SK-N-SH (cell line): ENCODE data around the gene FFAR2. TPM values are rescaled to one million over a fixed set of nuclear protein-coding genes. Genes with fewer than 3 reads are reported as not detected.

Experiments
- CTCF ChIA-PET: fragments of 300-600, 350-600 bp; formaldehyde crosslinking; extraction: SDS; loops from one replicate; lab custom pipeline; 2021; lab: Yijun Ruan, JAX
- POLR2A ChIA-PET: fragments of 350-600 bp; sonication (Branson Sonifier 250); formaldehyde crosslinking; extraction: SDS; loops from one replicate; lab custom pipeline; 2020; ENCODE audit warnings: antibody characterized with exemption, inconsistent platforms; lab: Yijun Ruan, JAX
- DNase-seq: peaks from one replicate; pipeline ENCODE4 v3.0.0; 2012
- H2AFZ ChIP-seq: fragments of 200-600 bp; sonication (generic); 2 replicates; pipeline ENCODE4 v1.8.1; 2016; ENCODE audit warnings: antibody characterized with exemption, mild to moderate bottlenecking, low read depth
- H3F3A ChIP-seq: fragments of 200-600 bp; sonication (generic); replicated peaks from 2 replicates; pipeline ENCODE3; 2016; ENCODE audit warnings: antibody characterized with exemption, mild to moderate bottlenecking; ENCODE audit not compliant: insufficient read depth
- H3K27ac ChIP-seq, 2 experiments: fragments of 200-500 bp in 1 of 2; fragments of 200-600 bp in 1 of 2; sonication (Bioruptor generic) in 1 of 2; sonication (generic), shearing (Covaris generic) in 1 of 2; 2 replicates each; pipeline versions ENCODE4 v1.5.1 to v1.6.1; 2014 to 2016; ENCODE audit warnings: low read depth in 2 of 2, inconsistent platforms in 1 of 2, low read length in 1 of 2, mild to moderate bottlenecking in 1 of 2, mixed read lengths in 1 of 2
- H3K27me3 ChIP-seq: fragments of 200-600 bp; sonication (generic), shearing (Covaris generic); 2 replicates; pipeline ENCODE4 v1.6.1; 2016; ENCODE audit warnings: mixed run types; ENCODE audit not compliant: insufficient read depth
- H3K36me3 ChIP-seq, 2 experiments: fragments of 200-500 bp in 1 of 2; fragments of 200-600 bp in 1 of 2; sonication (Bioruptor generic) in 1 of 2; sonication (generic) in 1 of 2; replicated peaks in 1 of 2; 2 replicates each; pipeline versions ENCODE3 to v1.5.1; 2014 to 2016; ENCODE audit warnings: low read length in 1 of 2, mild to moderate bottlenecking in 1 of 2; ENCODE audit not compliant: insufficient read depth in 2 of 2, control insufficient read depth in 1 of 2
- H3K4me1 ChIP-seq, 2 experiments: fragments of 200-500 bp in 1 of 2; fragments of 200-600 bp in 1 of 2; sonication (Bioruptor generic) in 1 of 2; sonication (generic), shearing (Covaris generic) in 1 of 2; 2 replicates each; pipeline versions ENCODE4 v1.5.1 to v1.6.1; 2014 to 2016; ENCODE audit warnings: low read depth in 1 of 2, low read length in 1 of 2, mixed run types in 1 of 2; ENCODE audit not compliant: insufficient read depth in 2 of 2, control insufficient read depth in 1 of 2
- H3K4me2 ChIP-seq: fragments of 200-600 bp; sonication (generic), shearing (Covaris generic); 2 replicates; pipeline ENCODE4 v1.6.1; 2017; ENCODE audit warnings: mixed run types
- H3K4me3 ChIP-seq, 2 experiments: fragments of 200-500 bp in 1 of 2; fragments of 200-600 bp in 1 of 2; sonication (Bioruptor generic) in 1 of 2; sonication (generic), shearing (Covaris generic) in 1 of 2; 2 replicates each; pipeline versions ENCODE4 v1.5.1 to v1.8.1; 2014 to 2016; ENCODE audit warnings: low read depth in 2 of 2, inconsistent platforms in 1 of 2, low read length in 1 of 2, mild to moderate bottlenecking in 1 of 2, mixed read lengths in 1 of 2, moderate library complexity in 1 of 2
- H3K79me2 ChIP-seq: fragments of 200-600 bp; sonication (generic); 2 replicates; pipeline ENCODE4 v1.8.1; 2017; ENCODE audit warnings: mild to moderate bottlenecking; ENCODE audit not compliant: insufficient read depth
- H3K9ac ChIP-seq: fragments of 200-600 bp; sonication (generic); 2 replicates; pipeline ENCODE4 v1.6.1; 2017; ENCODE audit warnings: mixed run types
- H3K9me2 ChIP-seq: fragments of 200-600 bp; sonication (generic); 2 replicates; pipeline ENCODE4 v1.6.1; 2017; ENCODE audit warnings: mixed run types
- H3K9me3 ChIP-seq: fragments of 200-600 bp; sonication (generic); 2 replicates; pipeline ENCODE4 v1.6.1; 2017; ENCODE audit warnings: mixed run types, mild to moderate bottlenecking, moderate library complexity
- H4K20me1 ChIP-seq: fragments of 200-600 bp; sonication (generic); 2 replicates; pipeline ENCODE4 v1.6.1; 2017; ENCODE audit warnings: mild to moderate bottlenecking, mixed run types; ENCODE audit not compliant: insufficient read depth
- CTCF ChIP-seq: fragments of 200-600 bp; sonication (generic); IDR thresholded peaks from 2 replicates; pipeline ENCODE4 v1.6.1; 2017; ENCODE audit warnings: antibody characterized with exemption, mild to moderate bottlenecking, moderate library complexity
- ELF1 ChIP-seq: IDR thresholded peaks from 2 replicates; pipeline ENCODE4 v1.4.0; 2012
- EP300 ChIP-seq, 2 experiments: IDR thresholded peaks; 2 replicates each; pipeline versions ENCODE4 v1.4.0 to v1.6.1; 2012; ENCODE audit warnings: borderline replicate concordance in 1 of 2, low read depth in 1 of 2, low read length in 1 of 2
- EZH2phosphoT487 ChIP-seq: fragments of 200-600 bp; sonication (generic); IDR thresholded peaks from 2 replicates; pipeline ENCODE4 v1.6.1; 2017; ENCODE audit warnings: low read depth, mixed run types, mild to moderate bottlenecking, antibody characterized with exemption, moderate library complexity, borderline replicate concordance
- POLR2AphosphoS5 ChIP-seq: IDR thresholded peaks from 2 replicates; pipeline ENCODE4 v1.6.1; 2012; ENCODE audit warnings: low read depth, low read length
- RAD21 ChIP-seq: IDR thresholded peaks from 2 replicates; pipeline ENCODE4 v1.6.1; 2012; ENCODE audit warnings: mild to moderate bottlenecking, low read length
- RCOR1 ChIP-seq: fragments of 150-350 bp; IDR thresholded peaks from 2 replicates; pipeline ENCODE4 v1.6.1; 2017; ENCODE audit warnings: antibody characterized with exemption, low read length
- REST ChIP-seq: IDR thresholded peaks from 2 replicates; pipeline ENCODE4 v1.6.1; 2012; ENCODE audit warnings: mild to moderate bottlenecking, low read depth, low read length, moderate library complexity
- RXRA ChIP-seq: IDR thresholded peaks from 2 replicates; pipeline ENCODE4 v1.4.0; 2012; ENCODE audit warnings: low read depth, mild to moderate bottlenecking, borderline replicate concordance
- USF2 ChIP-seq: fragments of 150-350 bp; IDR thresholded peaks from 2 replicates; pipeline ENCODE4 v1.6.1; 2017; ENCODE audit warnings: antibody characterized with exemption, low read length, low read depth, borderline replicate concordance
- YY1 ChIP-seq: IDR thresholded peaks from 2 replicates; pipeline ENCODE4 v1.4.0; 2012; ENCODE audit warnings: low read depth, mild to moderate bottlenecking
- WGBS: methylation state at CpG from one replicate; pipeline ENCODE4 v1.1.6; 2017; ENCODE audit warnings: low lambda C conversion rate; 5-methylcytosine and 5-hydroxymethylcytosine counted together
- polyA plus RNA-seq, 3 experiments: library from polyadenylated mRNA; depleted of rRNA; stranded (reverse); fragments of >200 nt; gene quantifications; 2 replicates each; pipeline ENCODE4 v1.2.3, GENCODE V29; 2012

The FFAR2 gene
- polyA plus RNA-seq, 1 of the 3 experiments (the other 2 are of a cell fraction) = not detected

GRCh38 chr19:35403116-35403760 is 44.8 kb upstream of the FFAR2 start (continued):
- TF ChIP-seq CTCF (no peak), ELF1 (no peak), RXRA (no peak), RAD21 (no peak), POLR2AphosphoS5 (no peak), USF2 (no peak), YY1 (no peak)

GRCh38 chr19:35404879-35405622 is 43.0 kb upstream of the FFAR2 start:
- Histone ChIP-seq H2AFZ (no peak overlapping the region), H3F3A (no peaks in the 10 kb centered on the region), H3K4me3 (no peak overlapping the region), H3K9me2 (no peaks in the 10 kb centered on the region), H3K4me2 (no peak overlapping the region), H3K27ac (no peak overlapping the region), H3K9me3 (no peaks in the 10 kb centered on the region), H3K27me3 (peaks cover 43% of the 10 kb centered on the region), H3K79me2 (no peaks in the 10 kb centered on the region), H3K4me1 (no peaks in the 10 kb centered on the region), H3K9ac (no peak overlapping the region)
- CTCF ChIA-PET = interaction anchor here (0.8 to 1.5 kb wide), 2 partner anchors 13 to 90 kb away, joined by 3 to 5 read pairs; no protein-coding TSS in a partner anchor
- WGBS = 19% methylated on average over 11 of the region's 11 CpGs
- TF ChIP-seq RCOR1 (no peak), YY1 (no peak), EZH2phosphoT487 (no peak), EP300 (IDR thresholded peaks at IDR 0.05; ENCODE audit: borderline replicate concordance in 1 of 2, low read depth in 1 of 2, low read length in 1 of 2) (no peak), REST (no peak)
- TF ChIP-seq, all 33 proteins: peak for 0
- Histone ChIP-seq H3K36me3 (no peaks in the 10 kb centered on the region), H4K20me1 (no peaks in the 10 kb centered on the region)
- DNase-seq = no peak
- POLR2A ChIA-PET = no interaction called here
